ENCODE results near the gene CD63. TPM values are rescaled to one million over a fixed set of nuclear protein-coding genes. Genes with fewer than 3 reads are reported as not detected.

The CD63 gene
- total RNA-seq, 1 donor from 2014 or later: 196 TPM

DNA sequence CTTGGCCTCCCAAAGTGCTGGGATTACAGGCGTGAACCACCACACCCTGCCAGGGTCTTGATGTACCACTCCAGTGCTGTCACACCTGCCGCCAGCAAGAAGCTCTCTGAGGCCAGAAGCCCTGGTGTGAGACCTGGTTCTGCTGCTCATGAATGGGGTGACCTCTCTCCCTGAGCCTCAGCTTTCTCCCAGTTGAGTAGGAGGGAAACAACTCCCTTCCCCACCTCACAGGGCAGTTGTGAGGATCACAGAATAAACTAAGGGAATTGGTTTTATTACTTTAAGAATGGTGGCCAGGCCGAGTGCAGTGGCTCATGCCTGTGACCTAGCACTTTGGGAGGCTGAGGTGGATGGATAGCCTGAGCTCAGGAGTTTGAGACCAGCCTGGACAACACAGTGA lies 5.8 kb upstream of the CD63 start:
- no peak for DNase-seq
- no peak overlapping the region for H3K4me3 Mint-ChIP-seq
- H3K27ac Mint-ChIP-seq: no peak overlapping the region
- H3K4me1 Mint-ChIP-seq: peaks cover 31% of the 10 kb centered on the region
- no peaks in the 10 kb centered on the region for H3K9me3 Mint-ChIP-seq
- H3K36me3 Mint-ChIP-seq (ENCODE audit: low read depth): peaks cover under 1% of the 10 kb centered on the region
- no peaks in the 10 kb centered on the region for H3K27me3 Mint-ChIP-seq
- intact Hi-C loops (cut with micrococcal nuclease): no loop called here

DNA sequence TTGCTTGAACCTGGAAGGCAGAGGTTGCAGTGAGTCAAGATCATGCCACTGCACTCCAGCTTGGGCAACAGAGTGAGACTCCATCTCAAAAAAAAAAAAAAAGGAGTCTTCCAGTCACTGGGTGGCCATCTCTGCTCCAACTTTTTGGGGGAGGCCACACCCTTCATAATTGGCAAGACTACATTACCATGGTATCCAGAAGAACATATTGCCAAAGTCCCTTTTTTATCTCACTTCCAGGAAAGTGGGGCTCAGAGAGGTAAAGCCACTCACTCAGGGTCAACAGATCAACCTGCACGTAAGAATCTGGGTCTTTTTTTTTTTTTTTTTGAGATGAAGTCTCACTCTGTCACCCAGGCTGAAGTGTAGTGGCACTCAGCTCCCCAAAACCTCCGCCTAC lies 5.0 kb upstream of the CD63 start:
- intact Hi-C loops (cut with micrococcal nuclease): no loop called here
- no peaks in the 10 kb centered on the region for H3K9me3 Mint-ChIP-seq
- peaks cover 31% of the 10 kb centered on the region for H3K4me1 Mint-ChIP-seq
- H3K27ac Mint-ChIP-seq: no peak overlapping the region
- peaks cover 2% of the 10 kb centered on the region for H3K36me3 Mint-ChIP-seq (ENCODE audit: low read depth)
- H3K4me3 Mint-ChIP-seq: no peak overlapping the region
- H3K27me3 Mint-ChIP-seq: no peaks in the 10 kb centered on the region
- no peak for DNase-seq

DNA sequence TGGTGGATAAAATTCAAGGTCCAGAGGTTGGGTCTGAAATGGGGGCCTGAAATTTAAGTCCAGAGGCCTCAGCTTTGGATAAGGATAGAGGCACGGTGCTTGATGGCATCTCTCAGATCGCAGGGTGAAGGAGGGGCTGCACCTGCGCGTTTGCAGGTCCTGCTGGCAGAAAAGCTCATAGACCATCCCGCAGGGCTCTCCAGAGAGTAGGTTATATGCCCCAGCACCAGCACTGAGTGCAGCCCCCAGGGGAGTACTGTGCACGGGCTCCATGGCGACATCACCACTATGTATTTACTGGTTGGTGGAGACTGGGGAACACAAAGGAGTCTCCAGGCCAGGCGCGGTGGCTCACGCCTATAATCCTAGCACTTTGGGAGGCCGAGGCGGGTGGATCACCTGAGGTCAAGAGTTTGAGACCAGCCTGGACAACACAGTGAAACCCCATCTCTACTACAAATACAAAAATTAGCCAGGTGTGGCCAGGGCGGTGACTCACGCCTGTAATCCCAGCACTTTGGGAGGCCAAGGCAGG lies 4.3 kb upstream of the CD63 start:
- intact Hi-C loops (cut with micrococcal nuclease): no loop called here
- no peak overlapping the region for H3K4me3 Mint-ChIP-seq
- DNase-seq: no peak
- H3K27ac Mint-ChIP-seq: no peak overlapping the region
- no peaks in the 10 kb centered on the region for H3K9me3 Mint-ChIP-seq
- H3K4me1 Mint-ChIP-seq: peaks cover 27% of the 10 kb centered on the region
- H3K27me3 Mint-ChIP-seq: no peaks in the 10 kb centered on the region
- peaks cover 2% of the 10 kb centered on the region for H3K36me3 Mint-ChIP-seq (ENCODE audit: low read depth)

DNA sequence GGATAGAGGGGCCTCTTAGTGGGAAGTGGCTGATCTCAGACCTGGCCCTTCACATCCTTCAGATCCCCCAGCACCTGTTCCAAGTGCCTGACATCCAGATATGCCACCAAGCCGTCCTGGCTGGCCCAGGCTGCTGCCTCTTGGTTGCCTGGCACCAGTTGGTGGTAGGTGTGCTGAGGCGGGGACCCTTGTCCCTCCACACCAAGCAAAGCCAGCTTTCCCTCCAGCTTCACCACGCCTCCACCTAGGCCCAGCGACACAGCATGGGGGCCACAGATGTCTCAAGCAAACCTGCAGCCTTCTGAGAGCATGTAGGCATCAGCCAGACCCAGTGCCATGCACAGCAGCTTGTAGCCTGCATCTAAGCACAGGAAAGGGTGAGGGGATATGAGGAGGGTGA lies 3.5 kb upstream of the CD63 start:
- no peak overlapping the region for H3K27ac Mint-ChIP-seq
- intact Hi-C loops (cut with micrococcal nuclease): no loop called here

DNA sequence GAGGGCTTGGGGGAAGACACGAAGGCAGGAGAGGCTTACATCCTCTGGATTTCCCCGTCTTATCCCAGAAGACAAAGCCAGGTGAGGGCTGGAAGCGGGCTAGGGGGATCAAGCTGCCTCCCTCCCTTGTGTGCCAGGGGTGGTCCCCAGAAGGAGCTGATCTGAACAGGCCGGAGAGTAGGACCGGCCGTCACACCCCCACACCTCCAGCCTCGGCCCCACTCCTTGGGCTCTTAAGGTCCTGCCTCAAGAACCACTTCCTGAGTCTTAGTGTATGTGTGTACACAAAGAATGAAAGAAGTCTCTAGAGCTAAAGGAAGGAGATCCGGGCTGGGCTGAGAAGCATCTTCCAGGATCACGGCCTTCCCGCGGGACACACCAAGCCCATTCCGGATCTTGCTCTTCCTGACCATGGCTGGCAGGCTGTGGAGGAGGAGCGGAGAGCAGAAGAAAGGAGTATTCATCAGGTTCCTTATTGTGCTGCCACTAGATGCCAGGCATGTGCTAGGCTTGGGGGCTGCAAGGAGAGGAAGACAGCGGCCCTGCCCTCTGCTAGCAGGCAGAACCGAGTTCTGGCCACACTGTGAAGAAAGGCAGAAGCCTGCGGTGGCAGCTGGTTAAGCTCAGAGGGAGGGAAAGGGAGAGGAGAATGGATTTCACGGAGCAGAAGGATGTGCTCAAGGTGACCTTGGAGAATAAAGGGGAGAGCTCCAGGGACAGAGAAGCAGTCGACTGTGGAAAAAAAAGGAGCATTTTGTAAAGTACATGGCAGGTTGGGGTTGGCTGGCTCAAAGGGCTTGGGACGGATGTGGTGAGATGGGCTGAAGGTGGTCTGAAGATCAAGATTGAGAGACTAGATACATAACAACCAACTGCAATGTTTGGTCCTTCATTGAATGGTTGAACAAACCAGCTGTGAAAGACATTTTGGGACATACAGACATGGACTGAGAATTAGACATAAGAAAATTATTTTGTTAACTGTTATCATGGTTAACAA lies 1.3 kb upstream of the CD63 start:
- peak overlapping the region; percentile 92 for H3K4me3 Mint-ChIP-seq
- peak overlapping the region; percentile 95 for H3K27ac Mint-ChIP-seq
- H3K27me3 Mint-ChIP-seq: no peaks in the 10 kb centered on the region
- H3K36me3 Mint-ChIP-seq (ENCODE audit: low read depth): peaks cover 22% of the 10 kb centered on the region
- H3K9me3 Mint-ChIP-seq: no peaks in the 10 kb centered on the region
- H3K4me1 Mint-ChIP-seq: peaks cover 32% of the 10 kb centered on the region
- intact Hi-C loops (cut with micrococcal nuclease): loop anchor here (1.0 kb wide), 3 partner anchors 7 to 199 kb away; partner anchors contain the start of gene BLOC1S1
- DNase-seq: peak; percentile 79

More for the DNA sequence above, 3.5 kb upstream of the CD63 start:
- Mint-ChIP-seq H3K9me3 (no peaks in the 10 kb centered on the region), H3K4me3 (no peak overlapping the region), H3K27me3 (no peaks in the 10 kb centered on the region), H3K4me1 (peaks cover 26% of the 10 kb centered on the region), H3K36me3 (ENCODE audit: low read depth) (peaks cover 7% of the 10 kb centered on the region)
- no peak for DNase-seq

DNA sequence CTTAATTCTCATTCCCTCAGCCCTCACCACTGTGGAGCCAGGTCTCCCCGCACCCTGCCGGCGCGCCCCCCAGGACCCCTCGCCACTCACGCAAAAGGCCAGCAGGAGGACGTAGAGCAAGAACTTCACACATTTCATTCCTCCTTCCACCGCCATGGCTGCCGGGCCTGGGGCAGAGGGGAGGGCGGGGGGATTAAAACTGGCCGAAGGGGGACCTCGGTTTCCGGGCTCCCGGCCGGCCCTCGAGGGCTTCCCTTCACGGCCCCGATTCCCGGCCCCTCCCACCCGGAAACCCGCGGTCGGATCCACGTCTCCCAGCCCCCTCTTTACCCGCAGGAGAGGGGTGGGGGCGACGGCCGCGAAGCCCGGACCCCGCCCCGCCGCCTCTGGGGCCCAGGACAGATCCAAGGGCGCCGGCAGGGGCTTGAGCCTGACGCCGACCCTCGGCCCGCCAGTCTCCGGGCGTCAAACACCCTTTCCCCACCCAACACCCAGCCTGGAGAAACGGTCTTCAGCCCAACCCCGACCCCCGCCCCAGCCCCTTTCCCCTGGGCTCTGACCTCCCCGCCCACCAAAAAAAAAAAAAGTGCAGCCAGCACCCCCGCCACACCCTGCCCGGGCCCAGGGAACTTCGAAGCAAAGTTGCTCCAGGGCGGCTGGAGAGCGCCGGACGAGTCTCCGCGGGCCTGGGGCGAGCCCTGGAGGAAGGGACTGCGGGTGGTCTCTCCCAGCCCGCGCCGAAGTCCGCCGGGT lies 447 bp downstream of the CD63 start:
- H3K4me3 Mint-ChIP-seq: peak overlapping the region; percentile 92
- intact Hi-C loops (cut with micrococcal nuclease): no loop called here
- no peaks in the 10 kb centered on the region for H3K9me3 Mint-ChIP-seq
- H3K27ac Mint-ChIP-seq: peak overlapping the region; percentile 79
- H3K36me3 Mint-ChIP-seq (ENCODE audit: low read depth): peaks cover 28% of the 10 kb centered on the region
- H3K4me1 Mint-ChIP-seq: peaks cover 36% of the 10 kb centered on the region
- no peaks in the 10 kb centered on the region for H3K27me3 Mint-ChIP-seq
- DNase-seq: peak; percentile 74

DNA sequence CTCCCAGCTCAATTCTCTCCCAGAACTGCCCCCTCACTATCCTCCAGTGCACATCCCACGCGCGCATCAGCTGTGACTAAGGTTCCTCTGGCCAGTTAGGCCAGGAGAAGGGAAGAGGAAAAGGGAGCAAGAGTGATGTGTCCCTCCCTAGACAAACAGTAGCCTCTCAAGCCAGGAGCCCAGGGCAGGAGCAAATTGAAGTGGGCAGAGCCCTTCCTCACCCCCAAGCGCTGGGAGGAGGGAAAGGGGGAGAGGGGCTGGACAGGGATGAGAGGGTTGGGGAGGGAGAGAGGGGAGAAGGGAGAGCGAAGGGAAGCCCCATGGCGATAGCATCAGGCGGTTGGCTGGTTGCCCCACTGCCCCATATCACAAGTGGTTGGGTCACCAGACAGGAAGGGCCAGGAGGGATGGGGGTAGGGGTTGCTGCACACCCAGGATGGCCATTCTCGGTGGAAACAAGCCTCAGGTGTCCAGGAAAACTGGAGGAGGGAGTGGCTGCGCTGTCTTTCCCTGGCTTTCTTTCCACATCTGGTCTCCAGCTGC lies 1.1 kb downstream of the CD63 start:
- H3K36me3 Mint-ChIP-seq (ENCODE audit: low read depth): peaks cover 28% of the 10 kb centered on the region
- H3K9me3 Mint-ChIP-seq: no peaks in the 10 kb centered on the region
- H3K4me1 Mint-ChIP-seq: peaks cover 36% of the 10 kb centered on the region
- no peak for DNase-seq
- peak overlapping the region; percentile 79 for H3K27ac Mint-ChIP-seq
- intact Hi-C loops (cut with micrococcal nuclease): no loop called here
- no peaks in the 10 kb centered on the region for H3K27me3 Mint-ChIP-seq
- H3K4me3 Mint-ChIP-seq: peak overlapping the region; percentile 92

DNA sequence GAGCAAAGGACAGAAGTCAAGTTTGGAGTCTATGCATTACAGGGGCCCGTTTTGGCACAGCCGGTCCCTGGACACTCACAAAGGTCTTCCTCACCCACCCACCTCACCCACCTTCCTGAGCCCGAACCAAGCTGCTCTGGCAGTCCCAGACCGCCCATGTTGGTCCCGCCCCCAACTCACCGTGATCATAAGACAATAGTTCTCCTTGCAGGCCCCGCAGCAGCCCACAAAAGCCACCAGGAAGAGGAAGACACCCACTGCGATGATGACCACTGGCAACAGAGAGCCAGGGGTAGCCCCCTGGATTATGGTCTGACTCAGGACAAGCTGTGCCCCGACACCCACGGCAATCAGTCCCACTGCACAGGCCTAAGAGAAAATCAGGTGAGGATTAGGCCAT lies 1.8 kb downstream of the CD63 start:
- Mint-ChIP-seq H3K4me1 (peaks cover 36% of the 10 kb centered on the region), H3K27me3 (no peaks in the 10 kb centered on the region), H3K4me3 (peak overlapping the region; percentile 92), H3K9me3 (no peaks in the 10 kb centered on the region), H3K36me3 (ENCODE audit: low read depth) (peaks cover 28% of the 10 kb centered on the region), H3K27ac (peak overlapping the region; percentile 64)
- DNase-seq: no peak
- intact Hi-C loops (cut with micrococcal nuclease): no loop called here

DNA sequence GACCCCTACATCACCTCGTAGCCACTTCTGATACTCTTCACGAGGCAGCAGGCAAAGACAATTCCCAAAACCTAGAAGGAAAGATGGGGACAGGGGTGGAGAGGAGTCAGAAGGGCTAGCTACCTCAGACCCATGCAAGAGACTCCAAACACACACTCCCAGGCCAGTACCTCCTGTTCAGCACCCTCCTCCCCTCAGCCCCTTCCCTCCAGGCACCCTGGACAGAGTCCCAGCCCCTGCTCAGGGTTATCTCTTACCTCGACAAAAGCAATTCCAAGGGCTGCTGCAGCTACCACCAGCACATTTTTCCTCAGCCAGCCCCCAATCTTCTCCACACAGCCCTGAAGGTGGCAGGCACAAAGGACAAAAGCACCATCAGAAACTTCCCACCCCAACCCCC lies 3.3 kb downstream of the CD63 start:
- no peak overlapping the region for H3K27ac Mint-ChIP-seq
- H3K27me3 Mint-ChIP-seq: no peaks in the 10 kb centered on the region
- intact Hi-C loops (cut with micrococcal nuclease): no loop called here
- H3K4me1 Mint-ChIP-seq: peaks cover 32% of the 10 kb centered on the region
- H3K36me3 Mint-ChIP-seq (ENCODE audit: low read depth): peaks cover 29% of the 10 kb centered on the region
- no peaks in the 10 kb centered on the region for H3K9me3 Mint-ChIP-seq
- no peak overlapping the region for H3K4me3 Mint-ChIP-seq
- no peak for DNase-seq

DNA sequence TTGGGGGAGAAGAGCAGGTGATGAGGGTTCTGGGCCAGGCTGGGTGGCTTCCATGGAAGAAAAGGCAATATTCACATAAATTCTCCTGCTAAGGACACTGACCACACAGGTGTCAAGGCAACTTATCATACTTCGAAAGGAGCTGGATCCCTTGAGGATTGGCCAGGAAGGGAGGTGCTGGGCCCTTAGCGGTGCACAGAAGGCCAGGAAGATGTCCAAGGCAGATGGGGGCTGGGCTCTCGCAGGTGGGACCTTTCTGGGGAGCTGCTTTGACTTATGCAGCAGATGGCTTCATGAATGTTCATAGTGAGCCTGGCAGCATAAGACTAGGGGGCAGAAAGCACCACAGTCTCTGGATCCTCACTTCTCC lies 3.9 kb downstream of the CD63 start:
- H3K4me1 Mint-ChIP-seq: peaks cover 26% of the 10 kb centered on the region
- H3K4me3 Mint-ChIP-seq: no peak overlapping the region
- no peak for DNase-seq
- H3K9me3 Mint-ChIP-seq: no peaks in the 10 kb centered on the region
- no peak overlapping the region for H3K27ac Mint-ChIP-seq
- no peaks in the 10 kb centered on the region for H3K27me3 Mint-ChIP-seq
- intact Hi-C loops (cut with micrococcal nuclease): loop anchor here (1.0 kb wide), 1 partner anchor 12 kb away; no protein-coding TSS in a partner anchor
- peaks cover 29% of the 10 kb centered on the region for H3K36me3 Mint-ChIP-seq (ENCODE audit: low read depth)

DNA sequence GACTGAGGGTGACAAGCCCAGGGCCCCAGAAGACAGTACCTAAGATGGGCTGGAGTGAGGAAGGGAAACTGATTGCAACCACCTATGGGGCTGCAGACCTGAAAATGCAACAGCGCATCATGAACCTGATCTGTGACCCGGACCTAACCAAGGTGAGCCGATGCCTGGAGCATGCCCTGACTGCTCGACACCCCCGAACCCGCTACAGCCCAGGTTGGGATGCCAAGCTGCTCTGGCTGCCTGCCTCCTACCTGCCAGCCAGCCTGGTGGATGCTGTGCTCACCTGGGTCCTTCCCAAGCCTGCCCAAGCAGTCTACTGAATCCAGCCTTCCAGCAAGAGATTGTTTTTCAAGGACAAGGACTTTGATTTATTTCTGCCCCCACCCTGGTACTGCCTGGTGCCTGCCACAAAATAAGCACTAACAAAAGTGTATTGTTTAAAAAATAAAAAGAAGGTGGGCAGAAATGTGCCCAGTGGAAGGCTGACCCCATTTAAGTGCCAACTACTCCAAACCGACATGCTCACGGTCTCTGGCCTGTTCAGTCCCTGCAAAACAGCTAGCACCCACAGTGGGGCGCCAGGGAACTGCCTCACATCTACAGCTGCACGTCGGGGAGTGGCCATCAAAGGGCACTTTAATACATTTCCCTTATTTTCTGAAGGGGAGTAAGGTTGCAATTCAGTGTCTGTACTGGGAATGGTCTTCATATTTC lies 4.4 kb downstream of the CD63 start:
- no peak overlapping the region for H3K4me3 Mint-ChIP-seq
- peak overlapping the region; percentile 16 for H3K27ac Mint-ChIP-seq
- H3K36me3 Mint-ChIP-seq (ENCODE audit: low read depth): peaks cover 27% of the 10 kb centered on the region
- H3K4me1 Mint-ChIP-seq: peaks cover 22% of the 10 kb centered on the region
- no peaks in the 10 kb centered on the region for H3K9me3 Mint-ChIP-seq
- H3K27me3 Mint-ChIP-seq: no peaks in the 10 kb centered on the region
- peak; percentile 90 for DNase-seq
- intact Hi-C loops (cut with micrococcal nuclease): loop anchor here (1.0 kb wide), 1 partner anchor 13 kb away; no protein-coding TSS in a partner anchor

DNA sequence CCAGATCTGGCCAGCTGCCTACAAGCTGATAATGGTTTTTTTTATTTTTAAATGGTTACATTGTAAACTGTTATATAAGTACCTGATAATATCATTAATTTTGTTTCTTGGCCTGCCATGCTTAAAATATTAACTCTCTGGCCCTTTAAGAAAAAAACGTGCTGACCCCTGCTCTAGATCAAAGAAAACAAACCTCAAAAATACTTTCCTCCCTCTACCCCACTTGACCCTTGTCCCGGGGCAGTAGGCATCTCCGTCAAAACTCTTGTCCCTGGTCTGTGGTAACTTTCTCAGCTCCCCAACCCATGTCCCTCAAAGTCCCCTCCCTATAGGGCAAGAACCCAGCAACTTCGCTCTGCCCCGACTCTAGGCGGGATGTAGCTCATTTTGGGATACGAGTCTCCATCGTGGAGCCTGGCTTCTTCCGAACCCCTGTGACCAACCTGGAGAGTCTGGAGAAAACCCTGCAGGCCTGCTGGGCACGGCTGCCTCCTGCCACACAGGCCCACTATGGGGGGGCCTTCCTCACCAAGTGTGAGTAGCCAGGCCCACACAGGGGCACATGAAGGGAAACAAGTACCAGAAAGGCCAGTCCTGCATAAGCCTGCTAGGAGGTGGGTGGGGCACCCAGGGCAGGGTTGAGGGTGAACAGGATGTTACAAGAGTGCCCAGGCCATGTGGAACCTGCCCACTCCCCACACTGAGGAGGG lies 5.1 kb downstream of the CD63 start:
- H3K4me1 Mint-ChIP-seq: peaks cover 22% of the 10 kb centered on the region
- intact Hi-C loops (cut with micrococcal nuclease): loop anchor here (1.0 kb wide), 1 partner anchor 14 kb away; no protein-coding TSS in a partner anchor
- no peak for DNase-seq
- no peaks in the 10 kb centered on the region for H3K27me3 Mint-ChIP-seq
- H3K36me3 Mint-ChIP-seq (ENCODE audit: low read depth): peaks cover 29% of the 10 kb centered on the region
- H3K27ac Mint-ChIP-seq: no peak overlapping the region
- H3K4me3 Mint-ChIP-seq: no peak overlapping the region
- no peaks in the 10 kb centered on the region for H3K9me3 Mint-ChIP-seq

DNA sequence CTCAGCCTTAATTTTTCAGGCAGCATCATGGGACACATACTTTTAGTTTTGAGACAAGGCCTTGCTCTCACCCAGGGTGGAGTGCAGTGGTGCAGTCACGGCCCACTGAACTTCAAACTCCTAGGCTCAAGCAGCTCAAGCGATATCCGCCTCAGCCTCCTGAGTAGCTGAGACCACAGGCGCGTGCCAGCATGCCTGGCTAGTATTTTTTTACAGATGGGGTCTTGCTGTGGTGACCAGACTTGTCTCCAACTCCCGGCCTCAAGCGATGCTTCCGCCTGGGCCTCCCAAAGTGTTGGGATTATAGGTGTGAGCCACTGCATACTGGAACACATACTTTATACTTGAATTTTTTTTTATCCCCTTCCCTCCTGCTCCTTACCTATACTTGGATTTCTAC lies 5.9 kb downstream of the CD63 start:
- Mint-ChIP-seq H3K9me3 (no peaks in the 10 kb centered on the region), H3K27me3 (no peaks in the 10 kb centered on the region), H3K4me1 (peaks cover 27% of the 10 kb centered on the region), H3K27ac (no peak overlapping the region), H3K36me3 (ENCODE audit: low read depth) (peaks cover 29% of the 10 kb centered on the region), H3K4me3 (no peak overlapping the region)
- no peak for DNase-seq
- intact Hi-C loops (cut with micrococcal nuclease): no loop called here
